KBM-7 (cell line): ENCODE results near the gene ADAMTSL3.
"Not testable (repeated sequence)": the region's sequence is repeated elsewhere in the genome, so short reads cannot be mapped to it uniquely, and the experiment has no call there.

Source experiments
- DNase-seq: peaks from one replicate; pipeline ENCODE4 v3.0.0-alpha.2; 2015
- in situ Hi-C: fragments of 300-500 bp; cut with MboI; formaldehyde crosslinking; loops from 2 replicates; pipeline ENCODE4 v1.14.3; 2020; ENCODE audit warnings: low sequenced_read_pairs, low pct_unique_long_range_greater_than_20kb, mixed read lengths

Gene ADAMTSL3

DNA sequence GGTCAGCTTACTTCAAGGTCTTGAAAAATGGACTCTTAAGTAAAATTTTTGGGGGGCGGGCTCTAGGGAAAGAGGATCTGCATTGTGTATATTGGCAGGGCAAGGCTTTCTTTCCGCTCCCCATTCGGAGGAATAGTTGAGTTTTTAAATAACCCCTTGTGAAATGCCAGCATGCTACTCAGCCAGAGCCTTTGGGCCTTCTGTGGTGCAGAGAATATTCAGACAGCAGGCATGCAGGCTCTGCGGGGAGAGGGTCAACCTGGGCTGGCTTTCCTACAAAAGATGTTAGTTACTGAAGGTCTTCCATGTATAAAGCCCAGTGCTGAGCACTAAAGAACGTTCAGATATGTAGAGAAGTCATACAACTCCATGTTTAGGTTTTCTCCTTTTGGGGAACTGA, 40.6 kb downstream of the ADAMTSL3 start:
- no peak for DNase-seq
- in situ Hi-C loops = no loop called here

DNA sequence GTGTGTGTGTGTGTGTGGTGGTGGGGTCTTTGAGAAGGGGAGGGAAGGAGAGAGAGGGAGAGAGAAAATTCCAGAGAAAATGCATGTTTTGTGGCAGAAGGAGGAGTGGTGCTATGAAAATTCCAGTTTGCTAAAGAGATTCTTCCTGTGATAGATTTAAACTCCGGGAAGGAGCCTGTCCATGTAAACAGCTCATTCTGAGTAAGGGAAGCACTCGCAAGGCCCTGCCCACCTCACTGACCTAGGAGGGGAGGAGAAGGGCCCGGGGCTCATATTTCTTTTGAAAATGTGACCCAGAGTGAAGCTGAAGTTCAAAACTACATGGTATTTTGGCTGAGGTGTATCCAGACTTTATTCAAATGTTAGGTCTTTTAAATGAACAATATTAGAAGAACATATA, 41.3 kb downstream of the ADAMTSL3 start:
- in situ Hi-C loops = no loop called here
- no peak for DNase-seq

DNA sequence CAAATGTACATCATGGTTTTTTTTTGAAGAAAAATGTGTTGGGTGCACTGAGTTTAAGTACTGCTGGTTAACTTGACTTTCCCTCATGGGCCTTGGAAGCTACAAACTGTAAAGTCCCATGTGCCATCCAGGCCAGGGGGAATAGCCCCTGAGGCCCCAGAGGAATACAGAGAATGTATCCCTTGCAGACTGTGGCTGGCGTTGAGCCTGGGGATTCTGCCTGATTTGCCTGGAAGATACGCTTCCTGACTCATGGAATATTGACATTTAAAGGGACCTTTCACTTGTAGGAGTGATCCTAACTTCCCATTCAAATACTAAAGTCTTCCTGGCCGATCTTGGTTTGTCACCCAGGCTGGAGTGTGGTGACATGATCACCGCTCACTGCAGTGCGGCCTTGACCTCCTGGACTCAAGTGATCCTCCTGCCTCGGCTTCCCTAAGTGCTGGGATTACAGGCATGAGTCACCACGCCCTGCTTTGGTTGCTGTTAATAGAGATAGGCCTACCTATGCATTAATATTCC, 42.0 kb downstream of the ADAMTSL3 start:
- DNase-seq = no peak
- in situ Hi-C loops = no loop called here

DNA sequence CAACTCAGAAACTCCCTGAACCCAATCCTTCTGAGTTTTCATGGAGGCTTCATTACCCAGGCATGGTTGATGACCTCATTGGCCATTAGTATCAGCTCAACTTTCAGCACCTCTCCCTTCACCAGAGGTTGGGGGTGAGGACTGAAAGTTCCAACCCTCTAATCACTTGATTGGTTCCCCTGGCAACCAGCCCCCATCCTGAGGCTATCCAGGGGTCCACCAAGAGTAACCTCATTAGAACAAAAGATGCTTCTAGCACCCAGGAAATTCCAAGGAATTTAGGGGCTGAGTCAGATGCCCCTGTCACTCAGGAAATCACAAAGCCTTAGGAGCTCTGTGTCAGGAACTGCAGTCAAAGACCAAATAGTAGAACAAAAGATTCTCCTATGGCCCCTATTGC, 43.8 kb downstream of the ADAMTSL3 start:
- in situ Hi-C loops = no loop called here
- no peak for DNase-seq

DNA sequence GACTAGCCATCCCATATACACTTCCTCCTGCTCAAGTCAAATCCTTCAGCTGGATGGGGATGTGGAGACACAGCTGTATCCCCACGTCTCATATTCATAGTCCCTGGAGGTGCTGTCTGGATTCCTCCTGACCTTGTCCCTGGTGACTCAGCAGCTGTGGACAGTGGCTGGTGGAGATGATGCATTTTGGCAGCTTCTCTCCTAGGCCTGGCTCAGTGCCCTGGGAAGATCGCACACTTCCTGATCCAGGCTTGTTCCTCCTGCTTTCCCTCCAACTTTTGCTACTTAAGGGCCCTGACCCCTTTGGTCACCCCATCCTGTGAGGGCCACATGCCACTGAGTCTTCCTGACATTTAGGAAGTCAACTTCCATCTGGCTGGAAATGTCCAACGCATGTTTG, 44.4 kb downstream of the ADAMTSL3 start:
- no peak for DNase-seq
- in situ Hi-C loops = no loop called here

DNA sequence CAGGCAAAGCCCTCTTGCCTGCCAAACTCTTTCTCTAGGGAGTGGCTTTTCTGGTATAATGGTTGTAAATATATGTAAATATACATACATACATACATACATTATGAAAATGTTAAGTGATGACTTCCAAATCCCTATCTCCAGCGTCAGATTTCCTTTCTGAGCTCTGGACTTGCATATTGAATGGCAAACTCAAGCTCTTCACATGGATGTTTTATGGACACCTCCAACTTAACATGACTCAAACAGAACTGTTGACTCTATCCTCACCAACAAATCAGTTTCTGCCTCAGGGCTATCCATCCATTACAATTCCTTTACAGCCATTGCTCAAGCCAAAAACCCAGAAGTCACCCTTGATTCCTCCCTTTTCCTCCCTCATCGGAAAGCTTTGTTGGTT, 45.1 kb downstream of the ADAMTSL3 start:
- DNase-seq = no peak
- in situ Hi-C loops = no loop called here

DNA sequence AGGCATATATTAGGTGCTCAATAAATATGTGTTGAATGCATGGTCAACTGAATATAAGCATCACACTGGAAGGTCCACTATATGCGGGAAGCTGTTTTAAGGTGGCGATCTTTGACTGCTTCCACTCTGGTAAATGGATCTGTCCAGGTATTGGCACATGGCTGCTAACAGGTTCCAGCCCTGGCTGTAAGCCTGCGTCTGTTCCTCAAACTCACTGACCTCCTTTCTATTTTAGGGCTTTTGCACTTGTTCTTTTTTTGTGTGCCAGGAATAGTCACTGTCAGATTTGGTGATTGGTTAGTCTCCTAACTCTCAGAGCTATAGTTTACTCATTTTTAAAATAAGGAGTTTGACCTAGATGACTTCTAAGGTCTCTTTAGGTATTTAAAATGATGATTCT, 46.2 kb downstream of the ADAMTSL3 start:
- in situ Hi-C loops = no loop called here
- DNase-seq = no peak

DNA sequence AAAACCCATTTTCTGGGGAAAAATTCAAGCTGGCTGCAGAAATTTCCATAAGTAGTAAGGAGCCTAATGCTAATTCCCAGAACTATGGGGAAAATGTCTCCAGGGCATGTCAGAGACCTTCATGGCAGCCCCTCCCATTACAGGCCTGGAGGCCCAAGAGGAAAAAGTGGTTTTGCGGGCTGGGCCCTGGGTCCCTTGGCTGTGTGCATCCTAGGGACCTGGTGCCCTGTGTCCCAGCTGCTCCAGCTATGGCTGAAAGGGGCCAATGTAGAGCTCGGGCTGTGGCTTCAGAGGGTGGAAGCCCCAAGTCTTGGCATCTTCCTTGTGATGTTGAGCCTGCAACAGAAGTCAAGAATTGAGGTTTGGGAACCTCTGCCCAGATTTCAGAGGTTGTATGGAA, 48.4 kb downstream of the ADAMTSL3 start:
- DNase-seq, in situ Hi-C loops: not testable (repeated sequence)

DNA sequence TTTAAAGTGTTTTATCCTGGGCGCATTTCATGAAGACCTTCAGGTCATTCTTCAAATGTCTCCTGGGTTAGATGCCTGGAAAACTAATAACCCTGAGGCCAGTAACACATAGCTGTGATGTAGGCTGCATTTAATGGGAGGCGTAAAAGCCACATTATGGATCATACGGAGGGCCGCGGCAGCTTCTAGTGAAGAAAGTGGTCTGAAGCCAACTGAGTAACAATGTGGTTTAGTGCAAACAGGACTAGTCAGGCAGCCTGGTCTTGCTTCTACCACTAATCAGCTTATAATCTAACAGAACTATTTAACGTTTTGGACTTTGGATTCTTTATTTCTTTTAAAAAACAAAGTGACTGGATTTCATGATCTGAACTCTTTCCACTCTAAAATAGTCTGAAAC, 54.4 kb downstream of the ADAMTSL3 start:
- in situ Hi-C loops = no loop called here
- no peak for DNase-seq

DNA sequence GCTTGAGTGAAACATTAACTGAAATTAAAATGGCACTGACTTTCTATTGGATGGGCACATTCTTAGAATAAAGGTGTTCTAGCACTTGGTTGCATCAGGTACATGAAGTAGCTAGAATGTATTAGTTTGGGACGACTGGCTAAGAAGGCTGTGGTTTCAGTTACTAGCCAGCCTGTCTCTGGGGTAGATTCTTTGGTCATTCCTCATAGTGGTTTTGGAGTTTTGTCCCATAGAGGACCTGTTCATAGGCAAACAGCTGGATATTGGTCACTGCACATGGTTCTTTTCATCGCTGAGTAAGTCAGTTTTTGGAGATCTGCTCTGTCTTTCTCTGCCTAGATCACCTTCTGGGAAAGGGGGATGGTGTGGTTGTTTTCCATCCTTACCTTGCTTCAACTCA, 55.3 kb downstream of the ADAMTSL3 start:
- DNase-seq = no peak

DNA sequence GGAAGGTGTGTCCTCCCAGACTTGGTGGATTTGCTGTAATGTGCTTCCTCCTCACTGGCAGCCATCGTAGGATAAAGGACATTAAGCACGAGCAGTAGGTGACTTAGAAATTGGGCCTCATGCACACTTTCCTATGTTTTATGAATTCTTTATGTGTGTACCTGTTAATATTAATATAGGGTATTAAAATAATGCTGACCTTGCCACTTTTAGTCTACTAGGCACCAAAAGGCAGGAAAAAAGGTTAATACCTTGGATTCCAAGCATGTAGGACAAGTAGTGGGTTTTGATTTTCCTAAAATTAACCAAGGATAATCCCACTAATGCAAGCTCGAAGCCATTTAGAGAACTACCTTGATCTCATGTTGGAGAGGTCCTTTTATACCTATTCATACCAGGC, 55.9 kb downstream of the ADAMTSL3 start:
- no peak for DNase-seq
- in situ Hi-C loops = no loop called here

More for the DNA sequence above, 55.3 kb downstream of the ADAMTSL3 start:
- in situ Hi-C loops = no loop called here

DNA sequence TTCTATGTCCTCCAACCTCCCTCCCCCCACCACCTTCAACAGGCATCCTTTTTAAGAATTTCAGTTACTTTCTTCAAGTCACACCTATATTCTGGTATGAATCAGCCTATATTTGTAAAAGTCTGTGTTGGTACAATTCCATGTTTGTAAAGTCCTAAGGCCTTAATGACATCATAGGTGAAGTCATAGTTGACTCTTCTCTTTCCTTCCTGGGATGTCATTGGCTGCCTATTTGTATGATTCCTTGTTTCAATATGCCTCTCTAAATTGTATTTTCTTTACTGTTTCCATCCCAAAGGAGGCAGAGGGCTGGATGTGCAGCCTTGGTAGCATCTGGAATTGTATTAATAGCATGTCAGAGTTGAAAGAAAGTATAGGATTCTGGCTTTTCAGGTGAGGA, 56.5 kb downstream of the ADAMTSL3 start:
- in situ Hi-C loops = no loop called here
- no peak for DNase-seq

DNA sequence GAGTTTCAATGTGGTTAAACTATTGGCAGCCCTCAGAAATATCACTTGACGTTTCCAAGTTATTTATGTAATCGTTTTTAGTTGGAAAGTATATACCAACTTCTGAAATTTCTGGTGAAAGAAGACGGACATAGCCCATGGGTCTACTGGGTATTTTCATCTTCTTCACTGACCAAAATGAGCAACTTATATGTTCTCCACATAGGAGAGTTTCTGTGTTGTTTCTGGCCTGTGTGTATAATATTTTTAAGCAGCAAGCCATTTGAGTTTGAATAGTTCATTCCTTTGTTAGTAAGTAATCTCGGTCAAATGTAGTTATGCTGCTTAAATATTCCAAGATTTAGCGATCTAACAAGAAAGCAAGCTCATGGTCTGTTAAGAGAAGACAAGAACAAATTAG, 57.3 kb downstream of the ADAMTSL3 start:
- in situ Hi-C loops = no loop called here

DNA sequence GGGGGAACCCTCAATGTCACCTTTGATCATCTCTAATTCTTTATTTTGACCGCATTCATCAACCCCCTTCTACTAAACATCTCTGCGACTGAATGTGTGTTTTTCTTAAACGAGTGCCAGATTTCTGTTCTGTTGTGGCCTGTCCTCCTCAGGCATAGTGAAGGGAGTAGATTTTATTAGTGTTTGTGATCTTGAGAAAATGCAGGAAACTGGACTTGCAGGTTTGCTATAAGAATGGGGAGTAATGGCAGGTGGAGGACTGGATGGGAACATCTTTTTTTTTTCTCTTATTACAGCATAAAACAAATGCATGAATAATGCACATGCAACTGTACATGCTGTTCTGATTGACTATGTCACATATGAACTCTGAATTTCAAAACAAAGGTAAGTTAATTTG, 59.3 kb downstream of the ADAMTSL3 start:
- in situ Hi-C loops = no loop called here
- no peak for DNase-seq

More for the DNA sequence above, 57.3 kb downstream of the ADAMTSL3 start:
- DNase-seq = no peak

DNA sequence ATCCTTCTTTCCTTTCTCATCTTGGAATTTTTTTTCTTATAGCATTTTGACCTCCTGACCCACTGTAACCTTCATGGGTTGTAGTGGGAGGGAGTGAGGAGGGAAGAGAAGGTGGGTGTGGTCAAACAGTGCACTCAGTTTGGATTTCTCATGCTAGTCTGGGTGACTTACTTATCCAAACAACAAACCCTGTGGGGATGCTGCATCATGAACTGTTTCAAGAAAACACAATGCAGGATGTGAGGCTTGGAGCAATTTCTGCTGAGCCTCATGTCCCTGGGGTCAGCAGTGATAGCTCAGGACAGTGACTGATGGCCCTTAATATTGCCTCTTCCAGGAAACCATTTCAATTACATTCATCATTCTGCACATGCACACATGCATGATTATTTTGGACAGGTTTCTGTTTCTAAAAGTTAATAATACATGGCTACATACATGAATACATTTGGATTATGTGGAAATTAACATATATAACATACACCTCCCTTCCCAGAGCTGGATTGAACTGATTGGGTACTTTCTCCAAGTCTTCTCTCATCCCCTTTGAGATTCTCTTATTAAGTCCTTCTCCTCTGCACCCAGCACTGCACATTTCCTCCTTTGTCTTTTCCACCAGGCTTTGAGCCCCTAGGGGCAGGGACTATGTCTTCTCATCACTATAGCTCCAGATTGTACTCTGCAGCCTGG, 61.2 kb downstream of the ADAMTSL3 start:
- no peak for DNase-seq
- in situ Hi-C loops = no loop called here

DNA sequence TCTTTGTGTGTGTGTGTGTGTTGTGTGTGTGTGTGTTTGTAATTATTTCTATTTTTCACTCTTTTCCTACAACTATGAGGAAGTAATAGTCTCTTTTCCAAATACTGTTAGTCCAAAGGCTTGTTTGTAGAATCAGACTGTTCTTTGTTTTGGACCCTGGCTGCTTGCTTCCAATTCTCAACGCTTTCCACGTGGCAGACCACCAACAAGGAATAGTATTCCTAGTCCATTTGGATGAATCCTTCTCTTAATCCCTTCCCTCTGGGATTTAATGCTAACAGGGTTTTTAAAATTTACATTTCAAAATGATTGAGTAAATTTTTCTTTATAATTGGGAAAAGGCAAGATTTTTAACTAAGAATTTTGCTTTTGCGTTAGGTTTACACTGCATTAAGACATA, 62.7 kb downstream of the ADAMTSL3 start:
- in situ Hi-C loops = no loop called here
- DNase-seq = no peak

DNA sequence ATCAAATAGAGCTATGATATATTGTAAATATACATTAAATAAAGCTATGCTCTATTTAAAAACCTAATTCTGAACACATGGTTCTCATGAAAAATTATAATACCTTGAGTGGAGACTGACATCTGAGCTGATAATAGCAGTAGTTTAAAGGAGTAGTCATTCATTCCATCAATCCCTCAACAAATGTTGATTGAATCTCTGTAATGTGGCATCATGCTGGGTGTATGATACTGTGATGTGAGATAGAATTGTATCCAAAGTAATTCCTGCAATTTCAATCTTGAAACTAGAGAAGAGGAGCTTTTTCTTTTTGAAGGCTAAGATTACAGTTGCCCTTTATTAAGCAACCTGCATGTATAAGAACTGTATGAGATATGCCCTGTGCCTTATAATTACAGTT, 63.1 kb downstream of the ADAMTSL3 start:
- no peak for DNase-seq
- in situ Hi-C loops = no loop called here

DNA sequence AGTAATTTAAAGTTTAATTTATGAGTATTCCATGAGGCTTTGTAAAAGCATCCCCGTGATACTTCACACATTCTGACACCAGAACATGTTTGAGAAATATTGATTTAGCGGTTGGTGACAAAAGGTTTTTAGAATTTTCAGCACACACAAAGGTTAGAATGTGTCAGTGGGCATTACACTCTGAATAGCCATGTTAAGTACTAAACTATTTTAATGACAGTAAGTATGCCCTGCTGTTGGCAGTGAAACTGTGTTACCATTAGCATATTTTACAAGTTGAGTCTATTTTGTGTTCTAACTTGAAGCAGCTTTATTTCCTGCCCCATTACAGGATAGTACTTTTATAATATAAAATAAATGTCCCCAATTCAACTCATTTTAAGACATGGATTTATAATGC, 66.5 kb downstream of the ADAMTSL3 start:
- DNase-seq = no peak
- in situ Hi-C loops = no loop called here

DNA sequence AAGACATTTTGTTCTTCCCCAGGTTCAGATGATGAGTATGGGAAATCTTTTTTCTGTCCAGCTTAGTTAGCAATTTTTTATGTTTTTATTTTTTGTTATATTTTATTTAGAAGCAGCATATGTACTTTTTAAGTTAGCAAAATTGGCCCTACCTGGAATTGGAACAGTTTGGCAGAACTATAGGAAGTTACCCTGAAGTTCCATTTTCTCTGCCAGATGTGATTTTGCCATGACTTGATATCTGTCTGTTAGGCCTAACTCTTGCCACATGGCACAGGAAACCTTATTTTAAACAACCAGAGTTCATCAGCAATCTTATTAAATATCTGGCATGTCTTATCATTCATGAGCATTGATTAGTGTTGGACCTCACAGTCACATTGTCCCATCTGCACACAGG, 67.1 kb downstream of the ADAMTSL3 start:
- in situ Hi-C loops = no loop called here
- no peak for DNase-seq

DNA sequence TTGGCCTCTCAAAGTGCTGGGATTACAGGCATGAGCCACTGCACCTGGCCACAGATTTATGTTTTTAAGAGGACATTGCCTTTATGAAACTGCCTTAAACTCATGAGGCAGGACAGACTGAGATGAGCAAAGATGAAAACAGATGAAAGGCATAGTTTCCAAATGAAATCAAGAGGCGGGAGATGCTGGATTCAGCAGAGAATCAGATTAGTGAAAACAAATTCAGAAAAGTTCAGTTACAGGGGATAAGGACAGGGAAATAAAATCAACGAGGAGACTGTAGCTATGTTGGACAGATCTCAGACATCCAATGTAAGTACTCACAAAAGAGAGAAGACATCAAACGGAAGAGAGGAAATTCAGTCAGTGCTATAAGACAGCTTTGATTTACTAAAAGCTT, 68.1 kb downstream of the ADAMTSL3 start:
- no peak for DNase-seq
- in situ Hi-C loops = no loop called here

DNA sequence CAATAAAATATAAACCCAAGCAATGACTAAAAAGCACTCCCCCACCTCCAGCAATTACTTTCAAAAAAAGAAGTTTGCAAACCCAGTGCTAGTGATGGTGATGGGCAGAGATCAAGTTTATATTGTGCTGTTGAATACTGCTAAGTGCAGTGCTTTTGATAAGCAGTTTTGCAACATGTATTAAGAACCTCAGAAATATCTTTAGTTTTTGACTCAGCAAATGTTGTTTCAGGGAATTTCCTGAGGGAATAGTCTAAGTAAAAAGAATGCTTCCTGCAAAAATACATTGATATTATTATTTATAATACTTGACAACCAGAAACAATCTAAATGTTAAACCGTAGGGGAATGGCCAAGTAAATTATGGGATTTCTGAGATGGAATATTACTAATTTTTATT, 69.3 kb downstream of the ADAMTSL3 start:
- in situ Hi-C loops = no loop called here
- no peak for DNase-seq
